ENCODE results near the gene DNAAF3. TPM values are rescaled to one million over a fixed set of nuclear protein-coding genes. Genes with fewer than 3 reads are reported as not detected.

Gene DNAAF3
- total and polyA plus RNA-seq, 4 donors, result 10.9 to 52.3 (median 13.7) TPM

GRCh38 chr19:55176076-55176475, 9.7 kb upstream of the DNAAF3 start:
- no peak overlapping the region for H3K27ac ChIP-seq (ENCODE audit: low read depth in 1 of 2, low read length in 1 of 2)
- peaks cover 6 to 78% (median 54%) of the 10 kb centered on the region in 3 donors for H3K27me3 ChIP-seq (ENCODE audit: control insufficient read depth in 3 of 3, insufficient read depth in 3 of 3, low read length in 2 of 3)
- DNase-seq (no peak), ATAC-seq (ENCODE audit: insufficient read depth, low FRiP score) (no peak)
- TF ChIP-seq CTCF (IDR thresholded peaks at IDR 0.05; ENCODE audit: control extremely low read depth, extremely low read depth), result no peak
- WGBS, 2 donors, result 35 to 36% methylated on average over 2 of the region's 2 CpGs
- H3K9ac ChIP-seq (ENCODE audit: insufficient read depth in 1 of 2, low read length in 2 of 2), result no peak overlapping the region
- H3K36me3 ChIP-seq (ENCODE audit: control insufficient read depth in 4 of 4, insufficient read depth in 4 of 4, low read length in 4 of 4), result no peaks in the 10 kb centered on the region
- peaks cover 0 to 7% (median 0%) of the 10 kb centered on the region in 4 donors for H3K9me3 ChIP-seq (ENCODE audit: control insufficient read depth in 4 of 4, insufficient read depth in 3 of 4, low read length in 3 of 4)
- H3K4me1 ChIP-seq (ENCODE audit: control insufficient read depth in 5 of 5, insufficient read depth in 5 of 5, low read length in 5 of 5), result peaks cover 0 to 13% (median 5%) of the 10 kb centered on the region in 5 donors
- no peak overlapping the region for H3K4me3 ChIP-seq

- Histone ChIP-seq H3K36me3 (ENCODE audit: control insufficient read depth in 4 of 4, insufficient read depth in 4 of 4, low read length in 4 of 4) (no peaks in the 10 kb centered on the region), H3K4me1 (ENCODE audit: control insufficient read depth in 5 of 5, insufficient read depth in 5 of 5, low read length in 5 of 5) (peaks cover 0 to 13% (median 5%) of the 10 kb centered on the region in 5 donors), H3K27me3 (ENCODE audit: control insufficient read depth in 3 of 3, insufficient read depth in 3 of 3, low read length in 2 of 3) (peaks cover 6 to 80% (median 46%) of the 10 kb centered on the region in 3 donors), H3K9ac (ENCODE audit: insufficient read depth in 1 of 2, low read length in 2 of 2) (no peak overlapping the region), H3K9me3 (ENCODE audit: control insufficient read depth in 4 of 4, insufficient read depth in 3 of 4, low read length in 3 of 4) (peaks cover 0 to 7% (median 0%) of the 10 kb centered on the region in 4 donors), H3K4me3 (no peak overlapping the region), H3K27ac (ENCODE audit: low read depth in 1 of 2, low read length in 1 of 2) (no peak overlapping the region)
- WGBS, 2 donors, result 55 to 59% methylated on average over 43 of the region's 43 CpGs
- DNase-seq (no peak), ATAC-seq (ENCODE audit: insufficient read depth, low FRiP score) (no peak)
- no peak for TF ChIP-seq CTCF (IDR thresholded peaks at IDR 0.05; ENCODE audit: control extremely low read depth, extremely low read depth)
These were observed 8.9 kb upstream of the DNAAF3 start for GRCh38 chr19:55175117-55175867.

DNA sequence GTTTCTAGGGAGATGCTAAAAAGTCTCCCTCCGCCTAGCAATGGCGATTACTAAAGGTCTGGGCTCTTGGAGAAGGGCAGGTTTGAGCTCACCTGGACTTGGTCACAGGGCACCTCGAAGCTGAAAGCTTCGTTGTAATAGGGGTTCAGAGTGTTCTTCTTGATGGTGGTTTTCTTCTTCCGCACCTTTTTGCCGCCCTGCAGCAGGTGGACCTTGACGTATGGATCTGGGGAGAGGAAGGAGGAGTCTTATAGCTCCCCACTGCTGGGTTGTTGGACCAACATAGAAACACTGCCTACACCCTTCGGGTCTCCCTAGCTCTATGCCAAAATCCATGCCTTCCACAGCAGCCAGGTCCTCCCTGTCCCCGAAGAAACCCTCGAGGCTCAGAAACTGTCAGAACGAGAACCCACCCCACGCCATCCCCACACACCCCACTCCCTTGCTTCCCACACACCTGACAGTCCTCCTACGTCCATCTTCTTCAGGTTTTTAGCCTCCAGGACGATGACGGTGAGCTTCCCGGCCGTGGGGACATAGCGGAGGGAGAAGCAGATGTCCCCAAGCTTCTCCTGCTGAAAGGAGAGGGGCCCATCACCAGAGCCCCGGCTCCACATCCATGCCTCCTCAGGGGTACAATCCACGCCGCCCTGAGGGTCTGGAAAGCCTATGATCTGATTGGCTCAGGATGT, 8.2 kb upstream of the DNAAF3 start:
- Histone ChIP-seq H3K27ac (ENCODE audit: low read depth in 1 of 2, low read length in 1 of 2) (no peak overlapping the region), H3K27me3 (ENCODE audit: control insufficient read depth in 3 of 3, insufficient read depth in 3 of 3, low read length in 2 of 3) (peaks cover 6 to 81% (median 46%) of the 10 kb centered on the region in 3 donors), H3K36me3 (ENCODE audit: control insufficient read depth in 4 of 4, insufficient read depth in 4 of 4, low read length in 4 of 4) (no peaks in the 10 kb centered on the region), H3K9me3 (ENCODE audit: control insufficient read depth in 4 of 4, insufficient read depth in 3 of 4, low read length in 3 of 4) (peaks cover 0 to 7% (median under 1%) of the 10 kb centered on the region in 4 donors), H3K9ac (ENCODE audit: insufficient read depth in 1 of 2, low read length in 2 of 2) (no peak overlapping the region), H3K4me3 (no peak overlapping the region), H3K4me1 (ENCODE audit: control insufficient read depth in 5 of 5, insufficient read depth in 5 of 5, low read length in 5 of 5) (peaks cover 0 to 11% (median 5%) of the 10 kb centered on the region in 5 donors)
- ATAC-seq (ENCODE audit: insufficient read depth, low FRiP score) (no peak), DNase-seq (no peak)
- WGBS, 2 donors, result 54 to 58% methylated on average over 21 of the region's 21 CpGs
- TF ChIP-seq CTCF (IDR thresholded peaks at IDR 0.05; ENCODE audit: control extremely low read depth, extremely low read depth), result no peak
